ENCODE data around the gene COMMD2. TPM values are rescaled to one million over a fixed set of nuclear protein-coding genes. Genes with fewer than 3 reads are reported as not detected.

Gene COMMD2
- total and polyA plus RNA-seq, 2 of the 4 experiments (the other 2 are of a cell fraction), result 23.6 to 46.1 TPM

DNA sequence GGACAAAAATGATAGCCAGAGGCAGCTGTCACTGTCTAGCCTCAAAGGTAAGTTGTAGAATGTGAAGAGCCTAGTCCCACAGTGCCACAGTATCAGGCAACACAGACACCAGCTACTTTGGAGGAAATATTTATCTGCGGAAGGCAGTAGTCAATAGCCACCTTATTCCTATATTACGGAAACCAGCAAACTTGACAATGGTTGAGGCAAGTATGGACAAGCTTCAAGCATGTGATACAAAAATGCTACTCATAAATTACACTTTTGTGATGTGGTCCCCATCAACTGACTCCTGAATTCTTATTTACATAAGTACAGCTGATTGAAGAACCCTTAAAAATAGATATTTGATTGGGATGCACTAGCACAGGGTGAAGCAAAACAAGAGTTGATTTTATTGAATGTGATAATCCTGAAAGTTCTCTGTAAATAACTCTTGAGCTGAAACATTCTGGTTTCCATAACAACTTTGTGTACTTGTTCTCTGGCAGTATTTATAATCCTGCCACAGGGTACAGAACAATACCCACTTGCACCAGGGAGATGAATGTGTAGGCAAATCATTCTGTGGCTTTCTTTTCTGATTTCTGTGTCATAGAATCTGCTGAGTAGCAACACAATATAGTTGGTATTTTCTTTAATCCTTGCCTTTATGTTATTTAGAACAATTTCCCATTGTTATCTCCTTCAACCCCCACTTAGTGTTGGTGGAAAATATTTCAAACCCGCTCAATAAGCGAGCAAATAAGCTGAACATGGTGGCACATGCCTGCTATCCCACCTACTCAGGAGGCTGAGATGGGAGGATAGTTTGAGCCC, 40.4 kb upstream of the COMMD2 start, which contains the start of gene ANKUB1 (continued):
- no peak for TF ChIP-seq RAD21 (IDR thresholded peaks at IDR 0.05; ENCODE audit: low read length)

DNA sequence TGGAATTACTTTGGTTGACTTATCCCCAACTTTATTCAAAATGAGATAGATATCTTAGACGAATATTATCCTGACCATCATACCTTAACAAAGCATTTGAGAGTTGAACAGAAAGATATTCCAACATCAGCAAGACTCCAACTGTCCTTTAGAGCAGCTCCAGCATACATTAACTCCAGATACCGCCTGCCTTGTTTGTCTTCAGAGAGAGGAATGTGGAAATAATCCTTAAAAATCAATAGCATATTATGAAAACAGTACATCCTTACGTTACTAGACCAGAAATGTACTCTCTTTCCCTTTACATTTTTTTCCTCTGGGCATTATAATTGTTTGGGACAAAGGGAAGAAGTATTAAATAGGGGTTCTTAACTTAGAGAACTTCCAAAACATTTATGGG, 38.4 kb upstream of the COMMD2 start:
- H4K91ac ChIP-seq (ENCODE audit: insufficient read depth, low read depth, low read length), result no peak overlapping the region
- H3K4me3 ChIP-seq (ENCODE audit: insufficient read depth, low read depth, low read length), result no peak overlapping the region
- dilution Hi-C loops (cut with HindIII; ENCODE audit: low sequenced_read_pairs, unreplicated experiment) (no loop called here), in situ Hi-C loops (cut with MboI; ENCODE audit: low sequenced_read_pairs) (no loop called here), intact Hi-C loops (cut with micrococcal nuclease) (no loop called here)
- ChIA-PET POLR2A (ENCODE audit: unreplicated experiment) (no interaction called here), CTCF (no interaction called here)
- DNase-seq, result no peak
- H3K4ac ChIP-seq (ENCODE audit: low read depth, low read length), result no peak overlapping the region
- no peaks in the 10 kb centered on the region for H3K36me3 ChIP-seq (ENCODE audit: control insufficient read depth, insufficient read depth, low read length)
- H4K20me1 ChIP-seq (ENCODE audit: insufficient read depth, low read length), result no peaks in the 10 kb centered on the region
- H3K4me2 ChIP-seq (ENCODE audit: low read depth, low read length), result no peak overlapping the region
- H2AFZ ChIP-seq (replicated peaks; ENCODE audit: low read length, poor library complexity), result no peak overlapping the region
- no peaks in the 10 kb centered on the region for H3K9me1 ChIP-seq (ENCODE audit: insufficient read depth, low read length)
- H3K27ac ChIP-seq (ENCODE audit: insufficient read depth, low read length), result no peak overlapping the region
- H2AK5ac ChIP-seq (ENCODE audit: low read depth, low read length), result peak overlapping the region; percentile 51; the same call in 1 of the 2 replicates
- no peak overlapping the region for H3K9ac ChIP-seq (ENCODE audit: low read depth, low read length)
- ATAC-seq (ENCODE audit: low read depth), result no peak
- no CpG with 5 or more reads among the region's 3 CpGs for WGBS, 2 experiments (ENCODE audit: extremely low coverage in 2 of 2, insufficient read length in 1 of 2)
- H2BK5ac ChIP-seq (ENCODE audit: low read depth, low read length, poor library complexity, severe bottlenecking), result no peak overlapping the region
- H3K9me3 ChIP-seq (ENCODE audit: control insufficient read depth, insufficient read depth, low read length), result no peaks in the 10 kb centered on the region
- H4K8ac ChIP-seq (ENCODE audit: low read depth in 2 of 2, low read length in 2 of 2), result peak overlapping the region in 1 of 2 experiments; percentile 67; a peak in 1 of 4 replicates
- no peak overlapping the region for H3K23ac ChIP-seq (ENCODE audit: low read depth, low read length)
- H3K27me3 ChIP-seq (ENCODE audit: control insufficient read depth, insufficient read depth, low read length), result no peaks in the 10 kb centered on the region
- peak overlapping the region; percentile 80; the same call in 1 of the 2 replicates for H3K18ac ChIP-seq (ENCODE audit: low read depth, low read length)
- H2BK20ac ChIP-seq (ENCODE audit: low read depth, low read length), result 0 out of 2 replicates have a peak overlapping the region, but pooled peaks have one; percentile 67
- no peak overlapping the region for H3K14ac ChIP-seq (replicated peaks; ENCODE audit: low read depth, low read length)
- no peak overlapping the region for H3K56ac ChIP-seq (ENCODE audit: extremely low read depth, insufficient read depth, low read length)
- H2BK15ac ChIP-seq (ENCODE audit: low read depth, low read length), result no peak overlapping the region
- H4K5ac ChIP-seq (ENCODE audit: low read depth, low read length), result no peak overlapping the region; the same call in 1 of the 2 replicates
- peaks cover 3% of the 10 kb centered on the region; the same call in 1 of the 2 replicates for H3K4me1 ChIP-seq (ENCODE audit: control insufficient read depth, insufficient read depth, low read length)
- H2BK120ac ChIP-seq (ENCODE audit: low read depth, low read length), result peak overlapping the region; percentile 77; the same call in 1 of the 2 replicates
- BruUV-seq (replicated peaks), result no TSS peak
- TF ChIP-seq, protein P1, sequence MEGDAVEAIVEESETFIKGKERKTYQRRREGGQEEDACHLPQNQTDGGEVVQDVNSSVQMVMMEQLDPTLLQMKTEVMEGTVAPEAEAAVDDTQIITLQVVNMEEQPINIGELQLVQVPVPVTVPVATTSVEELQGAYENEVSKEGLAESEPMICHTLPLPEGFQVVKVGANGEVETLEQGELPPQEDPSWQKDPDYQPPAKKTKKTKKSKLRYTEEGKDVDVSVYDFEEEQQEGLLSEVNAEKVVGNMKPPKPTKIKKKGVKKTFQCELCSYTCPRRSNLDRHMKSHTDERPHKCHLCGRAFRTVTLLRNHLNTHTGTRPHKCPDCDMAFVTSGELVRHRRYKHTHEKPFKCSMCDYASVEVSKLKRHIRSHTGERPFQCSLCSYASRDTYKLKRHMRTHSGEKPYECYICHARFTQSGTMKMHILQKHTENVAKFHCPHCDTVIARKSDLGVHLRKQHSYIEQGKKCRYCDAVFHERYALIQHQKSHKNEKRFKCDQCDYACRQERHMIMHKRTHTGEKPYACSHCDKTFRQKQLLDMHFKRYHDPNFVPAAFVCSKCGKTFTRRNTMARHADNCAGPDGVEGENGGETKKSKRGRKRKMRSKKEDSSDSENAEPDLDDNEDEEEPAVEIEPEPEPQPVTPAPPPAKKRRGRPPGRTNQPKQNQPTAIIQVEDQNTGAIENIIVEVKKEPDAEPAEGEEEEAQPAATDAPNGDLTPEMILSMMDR (conservative IDR thresholded peaks at IDR 0.05; ENCODE audit: low read depth, low read length), result no peak
- TF ChIP-seq RCOR1 (IDR thresholded peaks at IDR 0.05; ENCODE audit: insufficient replicate concordance, low read length) (no peak), POLR2A (IDR thresholded peaks at IDR 0.05; ENCODE audit: low read depth, low read length) (no peak), RFX5 (IDR thresholded peaks at IDR 0.05; ENCODE audit: low read depth, low read length) (no peak), SMC3 (IDR thresholded peaks at IDR 0.05; ENCODE audit: low read depth, low read length) (no peak), MAFK (IDR thresholded peaks at IDR 0.05; ENCODE audit: low read depth, low read length) (no peak)
- H2AK9ac ChIP-seq (replicated peaks; ENCODE audit: low read depth, low read length, poor library complexity), result no peak overlapping the region
- no peaks in the 10 kb centered on the region for H3K79me1 ChIP-seq (ENCODE audit: low read depth in 1 of 2, low read length in 2 of 2)

All from IMR-90 (cell line).